Left kidney (tissue), 2 donors: ENCODE results near the gene TRIP12. TPM values are rescaled to one million over a fixed set of nuclear protein-coding genes. Genes with fewer than 3 reads are reported as not detected.
"Not testable (repeated sequence)": the region's sequence is repeated elsewhere in the genome, so short reads cannot be mapped to it uniquely, and the experiment has no call there.

Source experiments
- DNase-seq: peaks from one replicate; pipeline ENCODE4 v3.0.0-alpha.2; 2013
- polyA plus RNA-seq: library from polyadenylated mRNA; unstranded; fragments of 120-200 nt; gene quantifications from one replicate; pipeline ENCODE4 v1.2.1, GENCODE V29; 2013; ENCODE audit not compliant: insufficient read length

Gene TRIP12
- polyA plus RNA-seq, 1 donor, result 220 TPM

DNA sequence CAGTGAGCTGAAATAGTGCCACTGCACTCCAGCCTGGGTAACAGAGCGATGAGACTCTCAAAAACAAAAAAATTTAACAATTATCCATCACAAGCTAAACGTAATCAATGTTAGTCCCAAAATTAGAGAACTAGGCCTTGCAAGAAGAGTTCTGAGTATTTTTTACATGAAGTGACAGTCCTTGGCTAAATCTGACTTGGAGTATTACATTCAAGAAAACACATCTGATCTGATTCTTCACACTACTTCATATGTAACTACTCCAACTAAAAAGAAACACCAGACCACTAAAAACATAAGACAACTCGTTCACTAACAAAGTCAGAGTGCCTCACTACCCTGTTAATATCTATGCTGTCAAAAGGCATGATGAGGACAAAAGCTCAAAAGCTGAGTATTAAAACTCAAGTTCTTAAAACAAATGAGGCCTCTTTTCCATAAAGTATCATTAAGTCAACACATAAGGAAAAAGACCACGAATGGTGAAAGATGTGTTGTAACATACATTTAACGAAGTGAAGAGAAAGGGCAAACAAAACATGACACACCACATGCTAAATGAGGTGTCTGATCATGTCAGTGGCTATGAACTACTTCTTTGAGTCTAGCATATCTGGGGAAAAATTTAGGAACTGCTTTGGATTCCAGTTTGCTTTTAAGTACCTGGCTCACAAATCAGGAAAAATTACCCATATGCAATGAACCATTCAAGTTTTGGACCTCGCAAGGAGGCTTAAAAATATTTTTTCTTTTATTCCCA is 42.4 kb downstream of the TRIP12 start:
- DNase-seq, result no peak

DNA sequence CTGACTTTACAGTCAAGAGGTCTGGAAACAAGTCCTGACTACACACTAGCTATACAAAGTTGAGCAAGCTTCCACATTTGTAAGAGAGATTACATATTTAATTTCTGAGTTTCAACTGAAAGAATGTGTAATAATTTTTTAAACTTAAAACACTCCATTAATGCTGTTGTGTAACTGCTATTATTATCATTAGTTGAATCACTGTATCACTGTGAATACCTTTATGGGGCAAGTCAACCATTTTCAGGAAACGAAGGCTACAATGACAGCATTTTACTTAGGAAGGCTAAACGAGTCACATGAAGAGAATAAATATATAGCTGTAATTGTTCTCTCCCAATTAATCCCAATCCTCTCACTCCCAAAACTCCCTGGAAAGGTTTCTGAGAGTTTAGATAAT is 46.3 kb downstream of the TRIP12 start:
- DNase-seq, result no peak

DNA sequence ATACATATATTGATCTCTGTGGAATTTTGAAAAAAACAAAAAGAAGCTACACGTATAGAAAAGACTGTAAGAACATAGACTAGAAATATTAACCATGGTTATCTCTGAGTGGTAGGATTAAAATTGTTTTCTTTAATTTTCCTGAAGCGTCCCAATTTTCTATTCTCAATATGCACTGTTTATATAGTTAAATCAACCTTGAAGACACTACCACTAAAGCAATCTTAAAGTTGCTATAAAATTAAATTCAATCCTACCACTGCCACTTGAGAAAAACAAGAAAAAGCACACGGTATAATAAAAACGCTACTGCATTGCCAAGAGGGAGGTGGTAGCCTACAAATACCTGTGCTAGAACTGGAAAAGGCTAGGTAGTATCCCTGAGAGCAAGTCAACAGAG is 47.2 kb downstream of the TRIP12 start:
- no peak for DNase-seq

DNA sequence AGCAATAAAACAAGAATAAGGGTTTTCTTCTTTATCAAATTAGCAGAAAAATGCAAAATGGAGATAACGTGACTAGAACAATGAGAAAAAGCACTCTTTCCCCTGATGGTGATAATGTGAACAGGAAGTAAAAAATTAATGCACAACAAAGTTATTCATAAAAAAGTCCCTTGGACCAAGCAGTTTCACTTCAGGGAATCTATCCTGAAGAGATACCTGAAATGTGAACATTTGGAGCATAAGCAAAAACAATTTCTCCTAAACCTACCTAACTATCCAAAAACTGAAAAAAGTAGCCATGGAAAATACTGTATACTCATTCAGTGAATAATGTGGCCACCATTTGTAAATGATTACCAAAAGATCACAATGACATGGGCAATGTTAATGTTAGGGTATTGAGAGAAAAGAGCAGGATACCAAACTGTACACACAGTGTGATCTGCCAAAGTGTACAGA is 48.7 kb downstream of the TRIP12 start:
- DNase-seq, result no peak

DNA sequence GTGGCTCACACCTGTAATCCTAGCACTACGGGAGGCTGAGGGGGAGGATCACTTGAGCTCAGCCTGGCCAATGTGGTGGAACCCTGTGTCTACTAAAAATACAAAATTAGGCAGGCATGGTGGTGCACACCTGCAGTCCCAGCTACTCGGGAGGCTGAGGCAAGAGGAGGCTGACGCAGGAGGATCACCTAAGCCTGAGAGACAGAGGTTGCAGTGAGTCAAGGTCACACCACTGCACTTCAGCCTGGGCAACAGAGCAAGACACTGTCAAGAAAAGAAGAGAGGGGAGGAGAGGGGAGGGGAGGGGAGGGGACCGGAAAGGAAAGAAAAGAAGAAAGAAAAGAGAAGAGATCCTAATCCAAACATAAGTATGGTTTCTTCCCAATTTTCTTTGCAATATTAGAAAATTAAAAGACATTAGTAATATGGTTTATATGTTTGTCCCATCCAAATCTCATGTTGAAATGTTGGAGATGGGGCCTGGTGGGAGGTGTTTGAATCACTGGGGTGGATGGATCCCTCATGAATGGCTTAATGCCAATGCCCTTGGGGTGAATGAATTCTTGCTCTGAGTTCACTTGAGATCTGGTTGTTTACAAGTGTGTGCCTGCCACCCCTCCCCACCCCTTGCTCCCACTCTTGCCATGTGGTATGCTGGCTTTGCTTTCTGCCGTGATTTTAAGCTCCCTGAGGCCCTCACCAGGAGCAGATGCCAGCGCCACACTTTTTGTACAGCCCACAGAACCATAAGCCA is 50.7 kb downstream of the TRIP12 start:
- no peak for DNase-seq

DNA sequence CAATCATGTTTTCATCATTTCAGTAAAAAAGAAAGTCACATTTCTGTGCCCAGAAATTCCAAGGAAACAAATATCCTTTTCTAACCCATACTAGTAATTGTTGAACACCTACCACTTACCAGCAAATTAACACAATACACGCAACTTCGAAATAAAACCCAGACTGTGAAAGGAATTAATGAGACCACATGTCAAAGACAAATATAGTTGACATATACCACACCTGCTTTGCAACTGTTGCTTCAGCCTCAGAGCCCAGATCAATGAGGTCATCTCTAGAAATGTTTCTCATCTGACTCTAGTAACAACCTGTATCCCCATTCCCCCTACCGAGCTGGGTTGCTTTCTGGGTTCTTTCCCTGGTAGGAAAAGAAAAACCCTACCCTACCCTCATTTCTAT is 52.6 kb downstream of the TRIP12 start:
- no peak for DNase-seq

DNA sequence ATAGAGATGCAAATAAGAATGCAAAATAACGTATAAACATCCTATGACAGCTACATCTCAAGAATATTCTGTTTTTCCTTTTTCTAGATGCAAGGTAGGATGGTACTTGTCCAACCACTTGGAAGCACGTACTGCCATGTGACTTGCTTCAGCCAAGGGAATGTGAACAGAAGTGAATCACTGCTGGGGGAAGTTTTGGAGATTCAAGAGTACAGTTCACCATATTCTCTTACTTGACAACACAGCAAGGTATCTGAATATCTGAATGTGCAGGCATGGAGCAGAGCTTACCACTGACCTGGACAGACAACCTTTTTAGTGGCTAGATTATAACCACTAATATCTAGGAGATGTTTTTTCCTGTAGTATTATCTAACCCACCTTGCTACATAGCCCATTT is 53.0 kb downstream of the TRIP12 start:
- DNase-seq, result no peak

DNA sequence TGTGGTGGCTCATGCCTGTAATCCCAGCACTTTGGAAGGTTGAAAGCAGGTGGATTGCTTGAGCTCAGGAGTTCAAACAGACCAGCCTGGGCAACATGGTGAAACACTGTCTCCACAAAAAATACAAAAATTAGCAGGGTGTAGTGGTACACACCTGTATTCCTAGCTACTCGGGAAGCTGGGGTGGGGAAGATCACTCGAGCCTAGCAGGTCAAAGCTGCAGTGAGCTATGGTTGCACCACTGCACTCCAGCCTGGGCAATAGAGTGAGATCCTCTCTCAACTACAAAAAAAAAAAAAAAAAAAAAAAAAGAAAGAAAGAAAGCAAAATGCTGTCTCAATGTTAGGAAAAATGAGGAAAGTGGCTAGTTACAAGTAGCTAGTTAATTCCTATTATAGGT is 56.8 kb downstream of the TRIP12 start:
- no peak for DNase-seq

DNA sequence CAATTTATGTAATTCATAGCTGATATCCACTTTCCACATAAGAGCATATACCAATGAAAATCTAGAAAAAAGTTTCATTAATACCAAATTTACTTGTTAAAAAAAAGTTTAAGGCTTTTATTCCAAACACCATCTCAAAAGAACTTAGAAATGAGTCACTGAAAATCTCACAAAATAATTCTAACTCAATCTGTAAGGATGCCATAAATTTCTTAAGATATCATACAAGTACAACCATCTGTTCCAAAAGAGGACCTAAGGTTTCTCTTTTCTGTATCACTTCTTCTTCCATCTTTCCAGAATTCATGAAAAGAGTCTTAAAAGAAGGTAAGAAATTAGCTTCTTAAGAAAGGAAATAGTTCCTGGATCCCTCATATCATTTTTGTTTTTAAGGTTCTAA is 60.4 kb downstream of the TRIP12 start:
- DNase-seq, result no peak

DNA sequence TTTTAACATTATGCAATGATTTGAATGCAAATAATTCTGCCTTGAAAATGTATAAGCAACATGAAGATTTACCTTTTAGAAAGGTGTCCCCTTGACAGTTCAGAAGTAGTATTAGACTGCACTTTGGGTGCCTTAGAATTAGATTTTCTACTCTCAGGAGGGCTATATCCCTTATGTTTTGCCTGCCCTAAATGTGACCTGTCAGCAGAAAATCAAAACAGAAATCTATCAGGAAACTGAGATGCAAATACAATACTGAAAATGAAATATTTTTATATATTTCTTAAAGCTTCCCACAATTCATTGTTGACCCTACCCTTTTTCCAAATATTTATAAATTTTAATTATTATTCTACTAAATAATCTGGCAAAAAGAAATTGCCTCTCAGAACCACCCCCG is 61.5 kb downstream of the TRIP12 start:
- no peak for DNase-seq

DNA sequence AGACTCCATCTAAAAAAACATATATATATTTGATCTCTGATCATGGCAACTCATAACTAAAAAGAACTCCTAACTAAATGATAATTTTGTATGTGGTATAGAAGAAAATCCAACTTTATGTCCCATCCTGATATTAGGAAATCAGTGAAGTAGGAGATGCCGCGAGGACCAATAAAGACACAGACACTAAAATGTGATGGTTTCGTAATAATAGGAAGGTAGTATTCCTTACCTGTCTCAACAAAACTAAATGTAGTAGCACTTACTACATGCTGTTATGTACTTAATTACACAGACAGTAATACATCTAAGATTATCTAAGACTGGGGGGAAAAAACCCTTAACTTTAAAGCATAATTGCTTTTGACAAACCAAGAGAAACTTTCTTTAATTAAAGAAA is 63.5 kb downstream of the TRIP12 start:
- DNase-seq, result no peak

DNA sequence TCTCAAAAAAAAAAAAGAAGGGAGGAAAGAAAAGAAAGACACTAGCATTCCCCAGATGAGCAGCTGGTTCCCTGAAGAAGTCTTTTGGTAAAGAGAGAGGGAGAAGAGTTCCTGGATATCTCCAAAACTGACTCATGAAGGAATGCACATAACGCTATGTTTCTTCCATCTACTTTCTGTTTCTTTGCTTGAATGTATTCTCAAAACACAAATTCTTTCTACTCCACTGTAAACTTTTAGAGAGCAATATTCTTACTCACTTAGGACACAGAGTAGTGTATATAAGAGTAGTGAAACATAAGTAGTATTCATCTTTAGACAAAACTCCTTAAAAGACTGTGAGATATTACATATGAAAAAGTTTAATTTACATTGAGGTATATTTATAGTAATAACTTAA is 64.2 kb downstream of the TRIP12 start:
- no peak for DNase-seq

DNA sequence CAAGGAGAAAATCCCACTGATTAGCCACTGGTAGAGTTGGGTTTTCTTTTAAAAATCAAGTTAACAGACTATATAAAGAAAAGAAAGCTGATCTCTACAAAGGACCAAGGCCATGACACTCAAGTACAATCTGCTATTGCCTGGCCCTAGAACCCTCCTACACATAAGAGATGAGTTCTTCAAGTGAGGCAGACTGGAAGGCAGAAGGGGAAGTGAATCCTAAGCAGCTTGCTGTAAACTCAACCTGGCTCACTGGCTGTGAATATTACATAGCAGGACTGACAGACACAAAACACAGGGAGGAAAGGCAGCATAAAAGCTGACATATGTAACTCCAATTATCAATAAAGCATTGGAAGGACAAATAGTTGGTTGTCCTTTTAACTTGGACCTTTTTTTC is 65.4 kb downstream of the TRIP12 start:
- no peak for DNase-seq

DNA sequence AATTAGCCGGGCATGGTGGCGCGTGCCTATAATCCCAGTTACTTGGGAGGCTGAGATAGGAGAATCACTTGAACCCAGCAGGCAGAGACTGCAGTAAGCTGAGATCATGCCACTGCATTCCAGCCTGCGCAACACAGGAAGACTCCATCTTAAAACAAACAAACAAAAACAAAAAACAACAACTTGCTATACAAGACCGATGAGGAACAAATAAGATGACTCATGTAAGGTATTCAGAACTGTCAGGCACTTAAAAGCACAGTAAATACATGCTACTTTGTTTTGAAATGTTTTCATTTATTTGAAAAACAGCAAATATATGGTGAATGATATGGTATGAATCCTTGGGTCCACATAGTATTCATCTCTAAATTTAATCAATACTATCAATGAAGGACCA is 66.7 kb downstream of the TRIP12 start:
- no peak for DNase-seq

DNA sequence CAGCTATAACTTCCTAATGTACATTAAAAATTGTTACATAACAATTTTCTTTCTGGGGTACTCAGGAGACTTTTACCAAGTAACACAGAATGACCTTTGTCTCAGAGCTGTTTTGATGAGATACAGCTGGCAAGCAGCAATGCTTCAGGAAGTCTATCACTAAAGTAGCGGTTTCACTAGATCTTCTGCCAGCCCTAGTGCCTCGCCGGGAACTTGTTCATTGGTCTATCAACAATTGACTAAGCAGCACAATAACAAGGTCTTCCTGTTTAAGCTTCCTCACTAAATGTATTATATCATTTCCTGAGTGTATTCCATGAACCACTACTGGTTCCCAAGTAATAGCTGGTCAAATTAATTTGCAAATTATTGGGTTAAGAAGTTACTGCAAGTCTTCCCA is 69.2 kb downstream of the TRIP12 start:
- DNase-seq, result no peak

DNA sequence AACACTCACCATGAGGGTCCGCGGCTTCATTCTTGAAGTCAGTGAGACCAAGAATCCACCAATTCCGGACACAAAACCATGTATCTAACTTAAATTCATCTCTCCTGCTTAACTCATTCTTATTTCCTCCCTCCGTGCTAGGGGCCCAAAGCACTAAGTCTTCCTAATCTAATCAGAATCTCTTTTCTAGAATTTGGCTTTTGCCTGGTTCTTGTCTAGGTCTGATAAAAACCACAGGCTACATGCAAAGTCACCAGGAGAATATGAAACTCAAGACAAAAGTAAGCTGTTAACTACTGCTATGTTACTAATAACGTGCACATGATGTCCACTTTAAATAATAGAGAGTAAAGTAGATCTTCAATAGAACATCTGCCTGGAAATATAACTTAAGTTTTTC is 69.9 kb downstream of the TRIP12 start:
- no peak for DNase-seq

DNA sequence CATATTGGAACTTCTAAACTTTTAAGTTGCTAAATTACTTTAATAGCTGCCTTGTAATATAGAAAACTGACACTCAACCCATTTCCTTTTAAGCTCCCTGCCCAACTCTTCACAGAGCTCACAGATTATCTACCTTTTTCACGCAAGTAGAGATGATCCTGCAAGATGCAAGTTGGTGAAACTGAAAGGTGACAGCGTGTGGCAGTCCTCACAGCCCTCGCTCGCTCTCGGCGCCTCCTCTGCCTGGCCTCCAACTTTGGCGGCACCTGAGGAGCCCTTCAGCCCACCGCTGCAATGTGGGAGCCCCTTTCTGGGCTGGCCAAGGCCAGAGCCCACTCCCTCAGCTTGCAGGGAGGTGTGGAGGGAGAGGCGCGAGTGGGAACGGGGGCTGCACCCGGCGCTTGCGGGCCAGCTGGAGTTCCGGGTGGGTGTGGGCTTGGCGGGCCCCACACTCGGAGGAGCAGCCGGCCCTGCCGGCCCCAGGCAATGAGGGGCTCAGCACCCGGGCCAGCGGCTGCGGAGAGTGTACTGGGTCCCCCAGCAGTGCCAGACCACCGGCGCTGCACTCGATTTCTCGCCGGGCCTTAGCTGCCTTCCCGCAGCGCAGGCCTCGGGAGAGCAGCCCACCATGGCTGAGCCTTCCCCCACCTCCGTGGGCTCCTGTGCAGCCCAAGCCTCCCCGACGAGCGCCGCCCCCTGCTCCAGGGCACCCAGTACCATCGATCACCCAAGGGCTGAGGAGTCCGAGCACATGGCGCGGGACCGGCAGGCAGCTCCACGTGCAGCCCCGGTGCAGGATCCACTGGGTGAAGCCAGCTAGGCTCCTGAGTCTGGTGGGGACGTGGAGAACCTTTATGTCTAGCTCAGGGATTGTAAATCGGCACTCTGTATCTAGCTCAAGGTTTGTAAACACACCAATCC is 71.2 kb downstream of the TRIP12 start:
- not testable (repeated sequence) for DNase-seq

DNA sequence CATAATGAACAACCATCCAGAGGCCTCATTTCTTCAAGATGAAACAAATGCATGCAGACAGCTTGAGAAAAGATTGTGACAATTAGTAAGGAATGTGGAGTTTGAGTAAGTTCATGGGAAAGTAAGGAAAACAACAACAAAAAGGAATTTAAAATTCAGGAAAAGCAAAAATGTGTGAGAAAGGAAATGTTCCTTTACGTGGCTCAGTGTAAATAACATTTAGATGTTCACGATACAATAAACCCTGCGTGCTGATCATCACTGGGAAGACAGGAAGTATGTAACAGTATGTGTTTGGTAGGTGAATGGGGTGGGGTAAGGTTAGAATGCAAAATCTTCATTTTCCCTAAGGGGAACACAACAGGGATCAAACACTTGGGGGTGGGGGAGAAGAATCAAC is 72.7 kb downstream of the TRIP12 start:
- no peak for DNase-seq

DNA sequence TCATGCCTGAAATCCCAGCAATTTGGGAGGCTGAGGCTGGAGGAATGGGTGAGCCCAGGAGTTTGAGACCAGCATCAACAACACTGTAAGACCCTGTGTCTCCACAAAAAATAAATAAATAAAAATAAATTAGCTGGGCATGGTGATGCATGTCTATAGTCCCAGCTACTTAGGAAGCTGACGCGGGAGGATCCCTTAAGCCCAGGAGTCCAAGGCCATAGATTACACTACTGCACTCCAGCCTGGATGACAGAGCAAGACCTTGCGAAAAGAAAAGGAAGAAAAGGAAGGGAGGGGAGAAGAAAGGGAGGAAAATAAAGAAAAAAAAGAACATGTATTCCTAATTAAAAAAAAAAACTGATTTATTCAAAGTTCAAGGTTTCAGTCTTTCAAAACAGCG is 78.2 kb downstream of the TRIP12 start:
- no peak for DNase-seq

DNA sequence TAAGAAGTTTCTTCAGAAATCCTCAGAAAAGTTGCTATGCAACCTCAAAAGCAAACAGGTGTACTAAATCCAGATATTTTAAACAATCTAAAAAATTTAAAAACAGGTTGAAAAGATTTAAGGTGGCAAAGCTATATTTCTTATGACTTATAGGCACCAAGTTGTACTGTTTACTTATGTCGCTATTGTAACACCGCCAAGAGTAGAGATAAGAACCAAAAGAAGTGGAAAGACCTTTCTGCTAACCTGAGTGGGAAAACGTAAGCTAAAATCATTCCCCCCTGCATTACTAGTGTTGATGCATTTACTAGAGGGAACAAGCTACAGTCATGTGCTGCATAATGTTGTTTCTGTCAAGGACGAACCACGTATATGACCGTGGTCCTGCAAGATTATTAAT is 83.1 kb downstream of the TRIP12 start:
- DNase-seq, result no peak

DNA sequence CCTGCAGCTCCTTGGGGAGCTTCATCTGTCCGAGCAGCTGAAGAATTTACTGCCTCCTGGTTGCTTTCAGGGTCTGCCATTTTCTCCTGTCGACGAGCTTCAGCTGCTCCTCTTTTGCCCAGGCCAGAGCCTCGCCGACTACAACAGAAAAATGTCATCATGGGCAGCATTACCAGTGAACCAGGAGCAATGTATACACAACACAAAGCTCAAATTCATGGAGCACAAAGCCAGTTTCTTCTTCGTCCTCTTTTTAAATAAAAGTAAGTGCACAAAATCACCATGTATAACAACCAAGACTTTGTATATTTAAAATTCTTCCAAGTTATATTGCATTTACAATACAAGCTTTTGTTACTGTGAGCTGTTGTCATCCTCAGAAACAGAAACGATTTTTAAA is 85.0 kb downstream of the TRIP12 start:
- no peak for DNase-seq

DNA sequence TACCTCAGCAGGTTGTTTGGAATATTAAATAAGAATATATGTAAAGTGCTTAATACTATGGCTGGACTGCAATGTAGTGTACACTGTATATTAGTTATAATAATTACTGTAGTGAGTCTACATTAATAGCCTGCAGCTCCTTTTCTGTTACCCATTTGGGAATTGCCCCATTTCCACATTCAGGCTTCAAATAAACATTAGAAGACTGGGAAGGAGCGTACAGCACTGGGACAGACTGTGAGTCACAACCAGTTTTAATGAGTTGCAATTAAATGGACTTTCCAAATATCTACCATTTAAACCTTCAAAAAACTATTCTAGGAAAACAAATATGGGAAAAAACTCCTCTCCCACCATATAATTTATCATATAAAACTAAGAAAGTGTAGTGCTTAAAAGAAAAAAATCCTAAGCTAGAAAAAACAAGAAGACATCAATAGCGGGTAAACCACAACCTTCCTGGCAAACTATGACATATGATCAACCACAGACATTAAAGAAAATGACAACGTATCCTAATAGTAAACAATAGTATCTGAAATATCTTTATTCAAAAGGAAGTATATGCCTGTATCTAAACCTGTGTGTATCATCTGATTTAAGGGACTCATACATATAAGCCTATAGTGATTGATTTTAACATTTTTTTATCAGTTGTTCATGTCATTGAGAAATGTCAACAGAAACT is 86.1 kb downstream of the TRIP12 start:
- no peak for DNase-seq
